Activated B cell treated with CpG ODN at 0.5 μM for 24 hours (primary cell): ENCODE results near the gene MAF. TPM values are rescaled to one million over a fixed set of nuclear protein-coding genes. Genes with fewer than 3 reads are reported as not detected.

Experiments
- ATAC-seq: fragments of 200-7000 bp; cut with Tn5 transposase; one replicate; pipeline ENCODE4 v1.10.0; 2021; ENCODE audit warnings: low read depth, mild to moderate bottlenecking, moderate library complexity
- CTCF ChIA-PET: fragments of 350-600 bp; sonication (Branson Sonifier 250); formaldehyde crosslinking; loops from one replicate; lab custom pipeline; 2021; ENCODE audit warnings: antibody characterized with exemption; lab: Charles Lee
- POLR2A ChIA-PET: fragments of 350-600 bp; sonication (Branson Sonifier 250); formaldehyde crosslinking; loops from one replicate; lab custom pipeline; 2021; ENCODE audit warnings: antibody characterized with exemption; lab: Charles Lee
- DNase-seq: peaks from one replicate; pipeline ENCODE4 v3.0.0; 2022
- H3K27ac Mint-ChIP-seq: one replicate; pipeline ENCODE4 v1.8.0; 2020; ENCODE audit warnings: mixed read lengths
- H3K27me3 Mint-ChIP-seq: one replicate; pipeline ENCODE4 v1.8.0; 2021; ENCODE audit warnings: mixed read lengths
- H3K36me3 Mint-ChIP-seq: one replicate; pipeline ENCODE4 v1.8.0; 2021; ENCODE audit warnings: low read depth, mixed read lengths
- H3K4me1 Mint-ChIP-seq: one replicate; pipeline ENCODE4 v1.8.0; 2021; ENCODE audit warnings: mixed read lengths
- H3K4me3 Mint-ChIP-seq: one replicate; pipeline ENCODE4 v1.8.0; 2020; ENCODE audit warnings: mild to moderate bottlenecking, mixed read lengths
- H3K9me3 Mint-ChIP-seq: one replicate; pipeline ENCODE4 v1.8.0; 2020; ENCODE audit warnings: mixed read lengths
- intact Hi-C: fragments of 100-400 bp; cut with micrococcal nuclease; formaldehyde crosslinking; loops from one replicate; pipeline ENCODE4 v1.15.1; 2024
- total RNA-seq: library from RNA; stranded (reverse); gene quantifications from 2 replicates; pipeline ENCODE4 v1.2.3, GENCODE V29; 2022
- TF ChIP-seq, protein P1 (sequence below): fragments of 200-600 bp; IDR thresholded peaks from one replicate; pipeline ENCODE4 v1.8.0; 2022; ENCODE audit warnings: antibody characterized with exemption, mild to moderate bottlenecking

Gene MAF
- total RNA-seq, 1 donor from 2014 or later, result 0.18 TPM

DNA sequence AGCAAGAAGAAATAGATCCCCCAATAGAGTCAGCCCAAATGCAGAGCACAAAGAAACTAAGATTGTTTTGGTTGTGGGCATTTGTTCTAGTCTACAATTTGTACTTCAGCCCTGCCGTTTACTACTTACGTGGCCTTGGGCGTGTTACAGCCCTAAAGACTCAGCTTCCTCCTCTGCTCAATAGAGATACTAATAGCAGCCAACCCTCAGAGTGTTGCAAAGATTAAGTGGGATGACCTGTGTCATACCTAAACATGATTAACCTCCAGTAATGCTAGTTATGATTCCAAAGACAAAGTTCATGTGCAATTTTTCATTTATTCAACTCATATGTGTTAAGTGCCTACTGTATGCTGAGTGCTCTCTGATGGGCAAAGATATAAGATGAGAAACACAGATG lies 43.1 kb downstream of the MAF start:
- peaks cover 3% of the 10 kb centered on the region for H3K9me3 Mint-ChIP-seq
- ATAC-seq, result no peak
- H3K27ac Mint-ChIP-seq, result no peak overlapping the region
- DNase-seq, result no peak
- peaks cover 22% of the 10 kb centered on the region for H3K27me3 Mint-ChIP-seq
- no peak overlapping the region for H3K4me3 Mint-ChIP-seq
- H3K4me1 Mint-ChIP-seq, result no peaks in the 10 kb centered on the region
- intact Hi-C loops, result no loop called here
- no peaks in the 10 kb centered on the region for H3K36me3 Mint-ChIP-seq
- ChIA-PET POLR2A (no interaction called here), CTCF (no interaction called here)
- TF ChIP-seq, protein P1, sequence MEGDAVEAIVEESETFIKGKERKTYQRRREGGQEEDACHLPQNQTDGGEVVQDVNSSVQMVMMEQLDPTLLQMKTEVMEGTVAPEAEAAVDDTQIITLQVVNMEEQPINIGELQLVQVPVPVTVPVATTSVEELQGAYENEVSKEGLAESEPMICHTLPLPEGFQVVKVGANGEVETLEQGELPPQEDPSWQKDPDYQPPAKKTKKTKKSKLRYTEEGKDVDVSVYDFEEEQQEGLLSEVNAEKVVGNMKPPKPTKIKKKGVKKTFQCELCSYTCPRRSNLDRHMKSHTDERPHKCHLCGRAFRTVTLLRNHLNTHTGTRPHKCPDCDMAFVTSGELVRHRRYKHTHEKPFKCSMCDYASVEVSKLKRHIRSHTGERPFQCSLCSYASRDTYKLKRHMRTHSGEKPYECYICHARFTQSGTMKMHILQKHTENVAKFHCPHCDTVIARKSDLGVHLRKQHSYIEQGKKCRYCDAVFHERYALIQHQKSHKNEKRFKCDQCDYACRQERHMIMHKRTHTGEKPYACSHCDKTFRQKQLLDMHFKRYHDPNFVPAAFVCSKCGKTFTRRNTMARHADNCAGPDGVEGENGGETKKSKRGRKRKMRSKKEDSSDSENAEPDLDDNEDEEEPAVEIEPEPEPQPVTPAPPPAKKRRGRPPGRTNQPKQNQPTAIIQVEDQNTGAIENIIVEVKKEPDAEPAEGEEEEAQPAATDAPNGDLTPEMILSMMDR, result no peak

DNA sequence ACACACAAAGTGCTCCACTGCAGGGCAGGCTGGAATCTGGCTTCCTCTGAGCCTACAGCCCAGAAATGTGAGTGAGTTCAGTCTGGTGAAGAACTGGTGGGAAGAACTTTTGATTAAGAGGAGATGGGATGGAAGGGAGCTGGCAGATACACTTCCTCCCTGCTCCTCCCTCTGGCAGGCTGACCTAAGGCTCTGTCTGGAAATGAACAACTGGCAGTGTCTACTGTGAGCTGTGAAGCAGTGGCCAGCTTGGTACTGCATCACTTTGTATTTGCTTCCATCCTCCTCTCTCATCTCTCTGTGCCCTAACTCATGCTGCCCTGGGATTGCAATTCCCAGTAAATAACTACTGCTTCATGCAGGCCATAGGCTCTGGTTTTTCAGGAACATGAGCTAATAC lies 45.6 kb downstream of the MAF start:
- TF ChIP-seq, protein P1, result no peak
- POLR2A ChIA-PET, result no interaction called here
- CTCF ChIA-PET, result no interaction called here
- intact Hi-C loops, result no loop called here
- Mint-ChIP-seq H3K4me1 (no peaks in the 10 kb centered on the region), H3K36me3 (no peaks in the 10 kb centered on the region), H3K27ac (no peak overlapping the region), H3K9me3 (peaks cover 3% of the 10 kb centered on the region), H3K27me3 (peaks cover 17% of the 10 kb centered on the region), H3K4me3 (no peak overlapping the region)
- DNase-seq (no peak), ATAC-seq (no peak)

DNA sequence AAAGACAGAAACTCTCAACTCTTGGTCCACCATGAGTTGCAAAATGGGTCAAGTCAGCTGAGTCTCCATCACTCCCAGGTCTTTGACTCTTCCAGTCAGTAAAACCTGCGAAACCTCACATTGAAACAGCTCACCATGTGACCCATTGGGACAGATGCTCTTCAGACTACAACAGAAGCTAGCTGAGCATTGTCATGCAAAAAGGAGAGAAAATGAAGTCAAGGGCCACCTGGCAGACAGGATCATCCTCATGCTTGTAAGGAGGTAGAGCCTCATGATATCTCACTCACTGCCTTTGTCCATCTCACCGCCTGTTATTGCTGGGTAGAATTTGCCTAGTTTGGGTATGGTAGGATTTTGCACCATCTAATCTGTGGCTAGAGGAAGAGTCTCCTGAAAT lies 50.2 kb downstream of the MAF start:
- no peaks in the 10 kb centered on the region for H3K36me3 Mint-ChIP-seq
- no peak overlapping the region for H3K27ac Mint-ChIP-seq
- H3K4me3 Mint-ChIP-seq, result no peak overlapping the region
- no peaks in the 10 kb centered on the region for H3K4me1 Mint-ChIP-seq
- ATAC-seq, result no peak
- ChIA-PET POLR2A (no interaction called here), CTCF (no interaction called here)
- H3K27me3 Mint-ChIP-seq, result peaks cover 9% of the 10 kb centered on the region
- TF ChIP-seq, protein P1, result no peak
- intact Hi-C loops, result no loop called here
- no peaks in the 10 kb centered on the region for H3K9me3 Mint-ChIP-seq
- DNase-seq, result no peak

DNA sequence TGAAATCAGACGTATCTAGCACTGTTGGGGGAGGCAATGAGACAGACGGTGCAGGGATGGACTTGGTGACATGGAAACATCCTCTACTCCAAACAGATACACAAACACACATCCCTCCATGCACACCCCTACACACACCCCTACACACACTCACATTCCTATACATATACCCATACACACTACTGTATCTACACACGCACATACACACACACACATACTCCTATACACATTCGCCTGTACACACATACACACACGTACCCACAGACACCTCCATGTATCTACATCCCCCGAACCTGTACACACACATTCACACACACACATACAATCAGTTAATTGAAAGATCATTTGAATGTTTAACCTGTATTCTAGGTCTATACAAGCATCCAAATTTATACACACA lies 53.5 kb downstream of the MAF start:
- ChIA-PET POLR2A (no interaction called here), CTCF (no interaction called here)
- intact Hi-C loops, result no loop called here
- Mint-ChIP-seq H3K4me1 (no peaks in the 10 kb centered on the region), H3K4me3 (no peak overlapping the region), H3K27ac (no peak overlapping the region), H3K9me3 (no peaks in the 10 kb centered on the region), H3K36me3 (no peaks in the 10 kb centered on the region), H3K27me3 (peaks cover 5% of the 10 kb centered on the region)
- TF ChIP-seq, protein P1, result no peak
- DNase-seq, result no peak
- ATAC-seq, result no peak
